Activated naive CD8-positive, alpha-beta T cell treated with anti-CD3 and anti-CD28 coated beads, Interleukin-2, amount 50 U/mL, for 16 hours (primary cell): ENCODE results near the gene SLC27A4.
A peak's percentile ranks its signal among the peaks of the same experiment; 100 is the strongest.

Experiments used
- DNase-seq: peaks from one replicate; pipeline ENCODE4 v3.0.0-alpha.2; 2020; ENCODE audit warnings: low read depth, low spot score

Gene SLC27A4

DNA sequence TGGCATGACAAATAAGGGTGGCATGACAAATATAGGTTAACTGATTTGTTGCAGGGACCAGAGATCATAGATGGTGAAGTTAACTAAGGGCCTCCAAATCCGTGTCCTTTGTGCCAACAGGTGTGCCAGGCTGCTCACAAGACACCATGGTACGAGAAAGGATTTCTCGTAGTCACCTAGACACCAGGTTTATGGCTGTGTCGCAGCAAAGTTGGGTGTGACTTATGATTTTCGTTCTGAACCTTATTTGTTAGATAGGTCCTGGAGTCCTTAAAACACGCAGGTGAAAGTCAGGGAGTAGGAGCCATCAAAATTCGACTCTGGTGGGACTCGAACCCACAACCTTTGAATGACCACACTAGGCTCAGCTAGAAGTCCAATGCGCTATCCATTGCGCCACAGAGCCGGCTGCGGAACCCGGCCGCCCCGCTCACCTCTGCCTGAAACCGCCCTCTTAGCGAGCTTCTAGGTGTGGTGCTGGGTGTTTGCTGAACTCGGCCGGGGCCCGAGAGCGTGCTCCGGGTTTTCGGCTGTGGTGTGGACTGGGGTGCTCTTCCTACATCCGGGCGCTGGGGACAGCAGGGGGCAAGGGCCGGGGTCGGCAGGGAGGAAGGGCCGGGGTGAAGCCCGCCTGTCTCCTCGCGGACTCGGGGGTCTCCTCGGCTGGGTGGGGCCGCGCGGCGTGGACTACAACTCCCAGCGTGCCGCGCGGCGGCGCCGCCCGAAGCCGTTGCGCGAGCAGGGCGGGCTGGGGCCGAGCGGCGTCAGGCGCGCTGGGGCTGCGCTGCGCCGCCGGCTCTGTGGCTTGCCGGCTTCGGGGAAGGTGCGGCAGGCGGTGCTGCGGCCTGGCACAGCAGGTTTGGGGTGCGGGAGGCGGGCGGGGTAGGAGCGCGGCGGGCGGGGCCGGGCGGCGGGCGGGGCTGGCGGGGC is at the start of gene SLC27A4:
SLC27A4 (plus strand) TSS at position 767 of the 930 bp plus-strand sequence. CDS start 2,606 bp downstream, outside the sequence.
- peak; percentile 51 for DNase-seq

DNA sequence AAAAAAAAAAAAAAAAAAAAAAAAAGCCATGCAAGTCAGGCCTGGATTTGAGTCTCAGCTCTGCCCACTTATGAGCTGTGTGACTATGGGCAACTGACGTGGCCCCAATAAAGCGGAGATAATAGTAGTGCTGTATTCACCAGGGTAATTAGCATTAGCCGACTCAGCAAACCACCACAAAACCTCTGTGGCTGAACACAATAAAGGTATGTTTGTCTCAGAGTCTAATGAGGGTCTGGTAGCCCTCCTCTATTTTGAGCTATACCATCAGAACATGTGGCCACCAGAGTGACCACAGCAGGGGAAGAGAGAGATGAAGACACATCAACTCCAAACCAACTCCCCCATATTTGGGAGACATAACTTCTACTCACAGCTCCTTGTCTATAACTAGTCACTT is 48.3 kb upstream of the SLC27A4 start:
- DNase-seq, result no peak

DNA sequence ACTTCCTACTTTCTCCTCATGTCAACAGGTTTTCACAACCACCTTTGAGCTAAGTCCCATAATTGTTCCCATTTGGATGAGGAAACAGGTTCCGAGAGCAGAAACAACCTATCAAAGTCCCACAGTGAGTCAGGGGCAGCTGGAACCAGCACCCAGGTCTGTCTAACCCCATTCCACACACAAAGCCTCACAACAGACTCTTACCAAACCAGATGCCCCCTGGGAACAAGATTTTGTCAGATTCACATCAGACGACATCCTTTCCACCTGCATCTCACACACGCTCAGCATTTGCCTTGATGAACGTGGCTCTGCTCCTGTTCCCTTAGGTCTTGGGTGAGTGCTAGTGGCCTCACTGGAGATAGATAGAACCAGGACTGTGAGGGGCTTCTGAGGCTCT is 47.2 kb upstream of the SLC27A4 start:
- no peak for DNase-seq

GRCh38 chr9:128294142-128294541 is 46.2 kb upstream of the SLC27A4 start:
- no peak for DNase-seq

DNA sequence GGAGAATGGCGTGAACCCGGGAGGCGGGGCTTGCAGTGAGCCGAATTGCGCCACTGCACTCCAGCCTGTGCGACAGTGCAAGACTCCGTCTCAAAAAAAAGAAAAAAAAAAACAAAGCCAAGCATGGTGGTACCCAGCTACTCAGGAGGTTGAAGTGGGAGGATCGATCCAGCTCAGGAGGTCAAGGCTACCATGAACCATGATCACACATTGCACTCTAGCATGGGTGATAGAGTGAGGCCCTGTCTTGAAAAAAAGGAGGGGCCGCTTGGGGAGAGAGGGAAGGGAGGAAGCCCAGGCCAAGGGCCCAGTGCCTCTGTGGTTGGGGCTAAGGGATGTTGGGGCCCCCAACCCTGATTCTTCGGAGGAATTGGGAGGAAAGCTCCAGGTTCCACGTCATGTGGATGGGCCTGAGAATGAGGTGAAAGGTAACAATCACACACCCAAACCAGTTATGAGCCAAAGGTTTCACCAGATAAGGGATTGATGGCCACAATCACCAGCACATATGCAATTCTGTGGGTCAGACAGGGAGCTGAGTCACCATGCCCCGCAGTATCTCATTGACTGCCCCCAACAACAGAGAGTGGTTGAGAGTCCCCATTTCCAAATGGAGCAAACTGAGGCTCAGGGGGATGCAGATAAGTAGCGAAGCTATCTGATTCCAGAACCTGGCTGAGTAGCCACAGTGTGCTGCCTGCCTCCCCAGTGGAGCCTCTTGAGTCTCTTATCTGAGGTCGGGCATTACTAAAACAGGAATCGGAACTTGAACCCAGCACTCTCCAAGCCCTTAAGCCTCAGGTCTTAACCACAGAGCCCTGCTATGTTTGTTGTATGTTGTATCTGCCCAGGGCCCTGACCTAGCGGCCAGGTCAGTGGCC is 43.7 kb upstream of the SLC27A4 start:
- no peak for DNase-seq

DNA sequence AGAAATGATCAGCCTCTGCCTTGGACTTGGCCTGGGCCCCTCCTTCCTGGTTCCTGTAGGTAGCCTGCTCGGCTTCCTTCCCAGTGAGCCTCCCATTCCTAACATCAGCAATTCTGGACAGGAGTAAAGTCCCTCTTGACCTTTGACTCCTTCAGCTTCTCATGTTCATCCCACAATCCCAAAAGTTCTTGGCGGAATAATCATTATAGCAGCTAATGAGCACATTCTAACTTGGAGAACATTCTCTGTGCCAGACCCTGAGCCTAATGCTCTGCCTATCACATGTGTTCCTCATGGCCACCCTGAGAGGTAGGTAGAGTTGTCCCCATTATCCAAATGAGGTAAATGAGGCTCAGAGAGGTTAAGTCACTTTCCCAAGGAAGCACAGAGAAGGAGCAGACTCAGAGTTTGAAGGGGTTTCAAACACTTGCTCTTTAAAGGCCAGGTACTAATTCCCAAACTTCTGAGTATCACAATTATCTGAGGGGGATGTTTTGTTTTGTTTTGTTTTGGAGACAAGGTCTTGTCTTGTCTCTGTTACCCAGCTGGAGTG is 43.0 kb upstream of the SLC27A4 start:
- DNase-seq, result no peak

DNA sequence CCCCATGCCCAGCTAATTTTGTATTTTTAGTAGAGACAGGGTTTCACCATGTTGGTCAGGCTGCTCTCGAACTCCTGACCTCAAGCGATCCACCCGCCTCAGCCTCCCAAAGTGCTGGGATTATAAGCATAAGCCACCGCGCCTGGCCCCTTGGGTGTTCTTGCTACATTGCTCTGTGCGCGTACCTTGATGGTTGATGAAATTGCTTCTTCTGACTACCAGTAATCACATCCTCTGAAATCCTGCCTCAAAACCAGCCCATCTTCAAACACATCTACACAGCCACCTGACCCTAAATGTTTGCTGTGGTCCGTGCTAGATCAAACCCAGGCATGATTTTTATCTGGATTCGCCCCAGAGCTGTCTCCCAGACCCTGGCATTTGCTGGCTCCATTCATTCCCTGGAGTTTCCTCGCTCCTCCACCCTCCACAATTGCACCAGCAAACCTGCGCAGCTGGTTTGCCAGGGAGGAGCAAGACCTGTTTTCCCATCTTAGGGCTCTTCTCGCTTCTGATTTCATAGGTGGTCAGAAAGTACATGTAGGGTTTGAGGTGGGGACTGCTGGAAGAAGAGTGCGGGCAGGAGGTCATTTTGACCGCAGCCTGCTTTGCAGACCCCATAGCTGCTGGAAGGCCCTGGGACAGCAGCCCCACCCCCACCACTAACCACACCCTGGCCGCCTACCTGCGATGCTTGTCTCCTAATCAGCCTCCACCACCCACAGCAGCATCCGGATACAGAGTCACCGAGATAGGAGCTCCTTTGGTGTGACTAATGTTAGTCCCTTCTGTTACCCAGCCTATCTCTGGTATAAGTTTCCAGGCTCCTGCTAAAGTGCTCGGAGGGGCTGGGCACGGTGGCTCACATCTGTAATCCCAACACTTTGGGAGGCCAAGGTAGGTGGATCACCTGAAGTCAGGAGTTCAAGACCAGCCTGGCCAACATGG is 41.5 kb upstream of the SLC27A4 start:
- no peak for DNase-seq

DNA sequence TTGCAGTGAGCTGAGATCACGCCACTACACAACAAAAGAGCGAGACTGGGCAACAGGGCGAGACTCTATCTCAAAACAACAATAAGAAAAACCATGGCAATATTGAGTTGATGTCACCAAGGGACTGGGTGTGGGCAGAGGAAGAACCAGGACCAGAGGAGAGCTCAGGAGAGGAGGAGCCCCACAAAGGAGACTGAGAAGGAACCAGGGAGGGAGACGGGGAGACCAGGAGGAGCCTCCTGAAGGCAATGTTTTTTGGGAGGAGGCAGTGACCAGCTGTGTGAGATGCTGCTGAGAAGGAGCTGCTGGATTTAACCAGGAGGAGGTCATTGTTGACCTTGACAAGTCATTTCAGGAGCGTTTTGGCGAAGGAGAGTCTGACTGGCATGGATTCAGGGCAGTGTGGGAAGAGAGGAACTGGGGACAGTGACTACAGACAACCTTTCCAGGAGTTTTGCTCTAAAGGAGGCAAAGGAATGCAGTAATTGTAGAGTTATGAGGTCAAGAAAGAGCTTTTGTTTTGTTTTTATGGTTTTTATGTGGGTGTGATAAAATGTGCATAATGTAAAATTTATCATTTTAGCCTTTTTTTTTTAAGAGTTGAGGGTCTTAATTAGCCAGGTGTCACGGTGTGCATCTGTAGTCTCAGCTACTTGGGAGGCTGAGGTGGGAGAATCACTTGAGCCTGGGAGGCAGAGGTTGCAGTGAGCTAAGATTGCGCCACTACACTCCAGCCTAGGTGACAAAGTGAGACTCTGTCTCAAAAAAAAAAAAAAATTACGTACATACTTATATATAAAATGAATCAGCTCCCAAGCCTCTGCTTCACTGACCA is 36.0 kb upstream of the SLC27A4 start:
- no peak for DNase-seq

DNA sequence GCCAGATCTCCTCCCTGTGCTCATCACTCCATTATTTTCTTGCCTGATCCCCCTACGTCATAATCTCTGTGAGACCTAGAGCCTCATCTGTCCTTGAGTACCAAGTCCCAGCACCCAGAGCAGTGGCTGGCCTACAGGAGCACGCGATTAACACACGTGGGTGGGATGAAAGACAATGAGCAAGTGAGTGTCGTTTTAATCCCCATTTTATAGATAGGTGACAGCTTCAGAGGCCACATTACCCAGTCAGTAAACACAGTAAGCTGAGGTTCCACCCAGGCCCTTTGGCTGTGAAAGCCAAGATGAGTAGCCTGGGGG is 35.4 kb upstream of the SLC27A4 start:
- DNase-seq, result no peak

- no peak for DNase-seq
These were observed 30.8 kb upstream of the SLC27A4 start for GRCh38 chr9:128309551-128309950.

GRCh38 chr9:128310461-128310860 is 29.9 kb upstream of the SLC27A4 start:
- DNase-seq, result no peak

GRCh38 chr9:128314697-128315096 is 25.6 kb upstream of the SLC27A4 start:
- no peak for DNase-seq

- no peak for DNase-seq
These were observed 23.9 kb upstream of the SLC27A4 start for GRCh38 chr9:128316421-128316820.

- DNase-seq, result no peak
These were observed 22.7 kb upstream of the SLC27A4 start for GRCh38 chr9:128317629-128318028.

- DNase-seq, result no peak
These were observed 19.0 kb upstream of the SLC27A4 start for GRCh38 chr9:128321343-128321742.

DNA sequence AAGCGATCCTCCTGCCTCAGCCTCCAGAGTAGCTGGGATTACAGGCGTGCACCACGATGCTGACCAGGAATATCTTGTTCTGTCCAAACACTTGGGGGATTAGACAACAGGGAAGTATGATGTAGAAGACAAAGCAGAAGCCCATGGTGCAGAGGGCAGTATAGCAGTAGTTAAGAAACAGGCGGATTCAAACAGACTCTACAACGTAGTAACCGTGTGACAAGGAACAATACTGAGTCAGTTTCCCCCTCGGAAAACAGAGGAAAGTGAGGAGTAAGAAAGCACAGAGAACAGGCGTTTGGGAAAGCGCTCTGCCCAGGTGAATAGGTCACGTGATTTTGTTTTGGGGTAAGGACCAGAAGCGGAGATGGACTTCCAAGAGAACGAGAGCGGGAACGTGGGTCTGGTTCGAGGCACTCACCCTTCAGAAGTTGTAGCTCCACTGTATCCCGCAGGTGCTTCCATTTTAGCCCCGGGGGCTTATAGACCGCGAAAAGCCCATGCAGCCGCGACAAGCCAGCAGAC is 18.4 kb upstream of the SLC27A4 start:
- DNase-seq, result no peak

GRCh38 chr9:128322404-128323211 is 17.7 kb upstream of the SLC27A4 start, which contains the start of the genes COQ4 and TRUB2:
Gene COQ4, plus strand, starts transcription at chr9:128322839. Its CDS starts 20 bp downstream, at chr9:128322859.
Gene TRUB2, minus strand, starts transcription at chr9:128322447. Its CDS starts 39 bp downstream, at chr9:128322408.
- peak; percentile 85 for DNase-seq

DNA sequence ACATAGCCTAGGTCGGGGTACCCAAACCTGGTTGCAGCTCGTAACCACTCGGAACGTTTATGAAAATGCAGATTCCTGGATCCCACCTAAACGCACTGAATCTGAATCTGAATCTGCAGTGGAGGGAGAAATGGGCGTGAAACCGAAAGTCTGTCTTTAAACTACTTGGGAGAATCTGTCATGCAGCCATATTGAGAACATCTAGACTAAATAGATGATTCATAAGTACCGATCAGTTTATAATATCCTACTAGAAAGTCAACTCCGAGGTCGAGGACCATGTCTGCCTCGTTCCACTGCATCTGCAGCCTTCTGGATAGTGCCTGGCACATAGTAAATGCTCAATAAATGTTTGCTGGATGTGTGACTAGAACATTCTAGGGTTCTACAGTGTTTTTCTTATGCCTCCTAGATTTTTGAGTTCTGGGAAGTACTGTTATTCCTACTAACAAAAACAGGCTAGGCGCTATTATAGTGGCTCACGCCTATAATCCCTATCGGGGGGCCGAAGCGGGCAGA is 17.1 kb upstream of the SLC27A4 start:
- DNase-seq, result no peak

DNA sequence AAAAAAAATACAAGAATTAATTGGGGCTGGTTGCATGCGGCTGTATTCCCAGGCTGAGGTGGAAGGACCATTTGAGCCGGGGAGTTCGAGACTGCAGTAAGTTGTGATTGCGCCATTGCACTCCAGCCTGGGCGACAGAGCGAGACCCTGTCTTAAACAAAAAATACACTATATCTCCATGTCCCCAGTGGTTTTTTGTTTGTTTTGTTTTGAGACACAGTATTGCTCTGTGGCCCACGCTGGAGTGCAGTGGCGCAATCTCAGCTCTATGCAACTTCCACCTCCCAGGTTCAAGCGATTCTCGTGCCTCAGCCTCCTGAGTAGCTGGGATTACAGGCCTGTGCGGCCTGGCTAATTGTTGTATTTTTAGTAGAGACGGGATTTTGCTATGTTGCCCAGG is 16.5 kb upstream of the SLC27A4 start:
- DNase-seq, result no peak
